MM.1S (cell line): Measurements from ENCODE around the gene CCDC88A.

Experiments
- DNase-seq: peaks from one replicate; pipeline ENCODE4 v3.0.0-alpha.2; 2015
- H2AFZ ChIP-seq: fragments of 300-600 bp; sonication (generic); 2 replicates; pipeline ENCODE4 v1.6.0; 2016; ENCODE audit warnings: antibody characterized with exemption, low read length
- H3F3A ChIP-seq: fragments of 300-600 bp; sonication (generic); 2 replicates; pipeline ENCODE4 v1.6.1; 2016; ENCODE audit warnings: mild to moderate bottlenecking, antibody characterized with exemption, low read length, moderate library complexity, mixed read lengths; ENCODE audit not compliant: insufficient read depth
- H3K27ac ChIP-seq: fragments of 300-600 bp; sonication (generic); 2 replicates; pipeline ENCODE4 v1.5.1; 2016; ENCODE audit warnings: mild to moderate bottlenecking, low read length
- H3K27me3 ChIP-seq: fragments of 300-600 bp; sonication (generic); replicated peaks from 2 replicates; pipeline ENCODE4 v1.6.0; 2016; ENCODE audit warnings: low read length; ENCODE audit not compliant: insufficient read depth
- H3K36me3 ChIP-seq: fragments of 300-600 bp; sonication (generic); replicated peaks from 2 replicates; pipeline ENCODE4 v1.6.1; 2016; ENCODE audit warnings: mild to moderate bottlenecking, low read length, mixed read lengths; ENCODE audit not compliant: insufficient read depth
- H3K4me1 ChIP-seq: fragments of 300-600 bp; sonication (generic); 2 replicates; pipeline ENCODE4 v1.6.1; 2016; ENCODE audit warnings: low read length, mixed read lengths
- H3K4me2 ChIP-seq: fragments of 300-600 bp; sonication (generic); 2 replicates; pipeline ENCODE4 v1.6.0; 2016; ENCODE audit warnings: low read depth, low read length
- H3K4me3 ChIP-seq: fragments of 300-600 bp; sonication (generic); 2 replicates; pipeline ENCODE4 v1.5.1; 2016; ENCODE audit warnings: low read length, mixed read lengths
- H3K79me2 ChIP-seq: fragments of 300-600 bp; sonication (generic); 2 replicates; pipeline ENCODE4 v1.6.1; 2016; ENCODE audit warnings: mixed run types, low read length, mixed read lengths
- H3K9ac ChIP-seq: fragments of 300-600 bp; sonication (generic); 2 replicates; pipeline ENCODE4 v1.6.1; 2016; ENCODE audit warnings: low read length, mixed read lengths
- H3K9me2 ChIP-seq: fragments of 300-600 bp; sonication (generic); replicated peaks from 2 replicates; pipeline ENCODE4 v1.6.1; 2016; ENCODE audit warnings: mild to moderate bottlenecking, low read length, mixed read lengths; ENCODE audit not compliant: insufficient read depth
- H3K9me3 ChIP-seq: fragments of 300-600 bp; sonication (generic); replicated peaks from 2 replicates; pipeline ENCODE4 v1.6.1; 2016; ENCODE audit warnings: mild to moderate bottlenecking, low read length, mixed read lengths; ENCODE audit not compliant: insufficient read depth
- H4K20me1 ChIP-seq: fragments of 300-600 bp; sonication (generic); 2 replicates; pipeline ENCODE4 v1.6.1; 2016; ENCODE audit warnings: mild to moderate bottlenecking, low read length, moderate library complexity, mixed read lengths; ENCODE audit not compliant: insufficient read depth
- CTCF ChIP-seq: fragments of 300-600 bp; sonication (generic); IDR thresholded peaks from 2 replicates; pipeline ENCODE4 v1.5.1; 2016; ENCODE audit warnings: antibody characterized with exemption, low read length, mixed read lengths
- EZH2 ChIP-seq: fragments of 300-600 bp; sonication (generic); optimal IDR thresholded peaks from 2 replicates; pipeline ENCODE3; 2017; ENCODE audit warnings: low read depth, mild to moderate bottlenecking, antibody characterized with exemption, low read length, mixed read lengths
- EZH2phosphoT487 ChIP-seq: fragments of 300-600 bp; sonication (generic); IDR thresholded peaks from 2 replicates; pipeline ENCODE4 v1.6.1; 2018; ENCODE audit warnings: antibody characterized with exemption, low read length

CCDC88A gene

GRCh38 chr2:55419679-55420438 lies at the start of gene CCDC88A:
Gene CCDC88A (minus strand): TSS chr2:55419856. CDS start chr2:55419079, 777 bp downstream.
- peaks cover 19% of the 10 kb centered on the region for H3K4me1 ChIP-seq
- no peaks in the 10 kb centered on the region for H4K20me1 ChIP-seq
- H3K27me3 ChIP-seq = peaks cover 30% of the 10 kb centered on the region
- H3K4me3 ChIP-seq = peak within 1 kb of the TSS; percentile 75
- no peaks in the 10 kb centered on the region for H3K9me2 ChIP-seq
- H3K9ac ChIP-seq = peak within 1 kb of the TSS; percentile 45; the same call in 1 of the 2 replicates
- TF ChIP-seq EZH2 (no peak), EZH2phosphoT487 (no peak), CTCF (no peak; the same call in 1 of the 2 replicates)
- H3F3A ChIP-seq = peaks cover 21% of the 10 kb centered on the region
- H3K36me3 ChIP-seq = no peaks in the 10 kb centered on the region
- peak within 1 kb of the TSS; percentile 73 for H2AFZ ChIP-seq
- H3K79me2 ChIP-seq = no peaks in the 10 kb centered on the region
- no peaks in the 10 kb centered on the region for H3K9me3 ChIP-seq
- peak within 1 kb of the TSS; percentile 78 for H3K4me2 ChIP-seq
- peak; percentile 70 for DNase-seq
- H3K27ac ChIP-seq = no peak within 1 kb of the TSS

- Histone ChIP-seq H3F3A (peaks cover 7% of the 10 kb centered on the region), H3K4me3 (no peak overlapping the region), H3K79me2 (no peaks in the 10 kb centered on the region), H3K4me2 (no peak overlapping the region), H4K20me1 (no peaks in the 10 kb centered on the region), H3K36me3 (no peaks in the 10 kb centered on the region), H3K4me1 (peaks cover 6% of the 10 kb centered on the region), H3K27ac (no peak overlapping the region), H2AFZ (no peak overlapping the region), H3K9ac (no peak overlapping the region), H3K27me3 (no peaks in the 10 kb centered on the region), H3K9me2 (no peaks in the 10 kb centered on the region), H3K9me3 (no peaks in the 10 kb centered on the region)
- TF ChIP-seq EZH2phosphoT487 (no peak), CTCF (no peak), EZH2 (no peak)
- DNase-seq = no peak
These were observed 42.0 kb upstream of the CCDC88A start for GRCh38 chr2:55461679-55462078.

- peak overlapping the region; percentile 46 for H3K4me2 ChIP-seq
- H2AFZ ChIP-seq = peak overlapping the region; percentile 35
These were observed 40.9 kb upstream of the CCDC88A start for GRCh38 chr2:55460562-55460961.

More at GRCh38 chr2:55460562-55460961, 40.9 kb upstream of the CCDC88A start:
- H3K27ac ChIP-seq = peak overlapping the region; percentile 11; the same call in 1 of the 2 replicates
- no peak overlapping the region; the same call in 1 of the 2 replicates for H3K4me3 ChIP-seq
- H3K9me2 ChIP-seq = no peaks in the 10 kb centered on the region
- TF ChIP-seq CTCF (no peak), EZH2phosphoT487 (no peak), EZH2 (no peak)
- H3K27me3 ChIP-seq = no peaks in the 10 kb centered on the region
- H4K20me1 ChIP-seq = no peaks in the 10 kb centered on the region
- peaks cover 7% of the 10 kb centered on the region for H3F3A ChIP-seq
- DNase-seq = peak; percentile 72
- no peaks in the 10 kb centered on the region for H3K79me2 ChIP-seq
- no peak overlapping the region; the same call in 1 of the 2 replicates for H3K9ac ChIP-seq
- H3K36me3 ChIP-seq = no peaks in the 10 kb centered on the region
- H3K9me3 ChIP-seq = no peaks in the 10 kb centered on the region
- peaks cover 6% of the 10 kb centered on the region for H3K4me1 ChIP-seq
